Rectal smooth muscle tissue (tissue), 1 donor: ENCODE results near the gene PRR36.

Experiments
- H3K27ac ChIP-seq: one replicate; pipeline ENCODE4 v1.7.0; 2013; ENCODE audit warnings: low read depth, low read length, inconsistent platforms
- H3K27me3 ChIP-seq: one replicate; pipeline ENCODE4 v1.7.0; 2013; ENCODE audit warnings: low read length; ENCODE audit not compliant: control insufficient read depth, insufficient read depth
- H3K36me3 ChIP-seq: one replicate; pipeline ENCODE4 v1.7.0; 2013; ENCODE audit warnings: low read length; ENCODE audit not compliant: control insufficient read depth, insufficient read depth
- H3K4me1 ChIP-seq: one replicate; pipeline ENCODE4 v1.7.0; 2013; ENCODE audit warnings: low read length; ENCODE audit not compliant: control insufficient read depth, insufficient read depth
- H3K4me3 ChIP-seq: one replicate; pipeline ENCODE4 v1.7.0; 2013; ENCODE audit warnings: low read length
- H3K9ac ChIP-seq: one replicate; pipeline ENCODE4 v1.7.0; 2013; ENCODE audit warnings: low read length

Gene PRR36

DNA sequence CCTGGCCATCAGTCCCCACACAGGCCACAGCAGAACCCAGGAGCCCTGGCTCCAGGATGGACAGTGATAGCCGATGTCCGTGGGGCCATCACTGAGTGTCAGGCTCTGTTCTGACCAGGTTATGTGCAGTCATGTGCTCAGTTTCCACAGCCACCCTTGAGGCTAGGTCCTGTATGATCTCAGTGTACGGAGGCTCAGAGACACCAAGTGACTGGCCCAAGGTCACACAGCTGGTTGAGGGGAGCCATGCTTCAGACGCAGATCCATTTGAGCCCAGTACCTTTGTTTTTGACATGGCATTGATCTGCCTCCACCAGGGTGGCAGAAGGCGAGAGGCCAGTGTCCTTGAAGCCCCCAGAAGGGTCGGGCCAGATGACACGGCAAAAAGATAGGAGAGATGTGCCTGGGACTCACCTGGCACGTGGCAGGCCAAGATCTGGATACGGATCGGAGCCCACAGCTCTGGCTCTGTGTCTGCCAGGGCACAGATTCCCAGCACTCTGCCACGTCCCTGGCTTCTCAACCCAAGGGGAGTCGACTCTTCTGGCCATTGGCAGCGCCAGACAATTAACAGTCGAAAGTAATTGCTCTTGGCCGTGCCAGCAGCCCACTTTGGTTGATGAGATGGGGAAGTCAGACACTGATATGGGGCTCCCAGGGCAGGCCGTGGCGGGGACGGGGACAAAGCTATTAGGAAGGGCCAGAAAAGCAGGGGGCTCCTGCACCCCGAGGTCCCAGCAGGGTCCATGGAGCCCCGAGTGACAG, 28.6 kb downstream of the PRR36 start:
- no peak overlapping the region for H3K9ac ChIP-seq
- no peak overlapping the region for H3K4me3 ChIP-seq
- H3K27ac ChIP-seq, result no peak overlapping the region
- H3K4me1 ChIP-seq, result no peaks in the 10 kb centered on the region
- H3K27me3 ChIP-seq, result no peaks in the 10 kb centered on the region
- no peaks in the 10 kb centered on the region for H3K36me3 ChIP-seq

DNA sequence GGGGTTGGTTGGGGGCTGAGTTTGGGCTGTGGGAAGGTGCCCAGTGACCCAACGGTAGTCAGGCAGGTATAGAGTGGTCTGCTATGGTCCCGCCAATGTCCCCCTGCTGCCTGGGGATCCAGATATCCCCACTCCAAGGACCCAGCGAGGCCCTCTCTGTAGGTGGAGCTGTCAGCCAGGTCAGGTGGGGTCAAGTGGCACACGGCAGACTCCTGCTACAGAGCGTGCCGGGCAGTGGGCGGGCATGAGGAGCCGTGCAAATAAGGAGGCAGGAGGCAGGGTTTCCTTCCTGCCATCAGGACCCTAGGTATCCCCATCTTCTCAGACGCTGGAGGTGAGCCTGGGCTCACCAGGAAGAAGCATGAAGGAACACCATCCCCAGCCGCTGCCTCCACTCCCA, 29.2 kb downstream of the PRR36 start:
- H3K4me1 ChIP-seq, result no peaks in the 10 kb centered on the region
- no peak overlapping the region for H3K27ac ChIP-seq
- H3K27me3 ChIP-seq, result no peaks in the 10 kb centered on the region
- no peaks in the 10 kb centered on the region for H3K36me3 ChIP-seq
- no peak overlapping the region for H3K4me3 ChIP-seq
- H3K9ac ChIP-seq, result no peak overlapping the region

DNA sequence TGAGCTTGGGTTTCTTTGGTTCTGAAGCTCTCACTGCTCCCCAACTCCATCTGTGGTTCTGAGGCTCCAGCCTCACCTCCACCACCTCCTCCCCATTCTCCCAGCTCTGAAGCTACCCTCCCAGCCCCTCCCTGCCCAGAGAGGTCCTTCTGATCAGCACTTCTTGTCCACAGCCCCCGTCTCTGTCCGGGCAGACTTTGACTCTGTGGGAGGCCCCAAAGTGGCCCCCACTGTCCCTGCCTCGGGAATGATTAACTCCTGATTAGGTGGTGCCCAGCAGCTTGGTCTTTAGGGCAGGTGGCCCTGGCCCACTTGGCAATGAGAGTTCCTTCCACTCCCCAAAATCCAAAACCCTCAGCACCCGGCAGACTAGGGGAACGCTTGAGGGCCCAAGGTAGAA, 29.8 kb downstream of the PRR36 start:
- Histone ChIP-seq H3K4me1 (no peaks in the 10 kb centered on the region), H3K4me3 (no peak overlapping the region), H3K9ac (no peak overlapping the region), H3K27me3 (no peaks in the 10 kb centered on the region), H3K27ac (no peak overlapping the region), H3K36me3 (no peaks in the 10 kb centered on the region)

DNA sequence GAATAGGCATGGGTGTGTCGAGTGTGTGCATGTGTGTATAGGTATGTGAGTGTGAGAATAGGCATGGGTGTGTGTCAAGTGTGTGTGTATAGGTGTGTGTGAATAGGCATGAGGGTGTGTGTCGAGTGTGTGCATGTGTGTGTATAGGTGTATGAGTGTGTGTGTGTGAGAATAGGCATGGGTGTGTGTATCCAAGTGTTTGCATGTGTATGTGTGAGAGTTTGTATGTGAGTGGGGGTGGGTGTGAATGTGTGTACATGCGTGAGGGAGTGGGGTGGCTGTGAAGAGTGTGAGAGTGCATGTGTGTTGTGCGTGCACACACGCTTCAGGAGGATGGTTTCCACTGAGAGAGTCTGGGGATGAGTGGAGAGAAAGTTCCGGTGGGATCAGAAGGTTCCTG, 30.7 kb downstream of the PRR36 start:
- Histone ChIP-seq H3K27ac (no peak overlapping the region), H3K36me3 (no peaks in the 10 kb centered on the region), H3K4me1 (no peaks in the 10 kb centered on the region)

DNA sequence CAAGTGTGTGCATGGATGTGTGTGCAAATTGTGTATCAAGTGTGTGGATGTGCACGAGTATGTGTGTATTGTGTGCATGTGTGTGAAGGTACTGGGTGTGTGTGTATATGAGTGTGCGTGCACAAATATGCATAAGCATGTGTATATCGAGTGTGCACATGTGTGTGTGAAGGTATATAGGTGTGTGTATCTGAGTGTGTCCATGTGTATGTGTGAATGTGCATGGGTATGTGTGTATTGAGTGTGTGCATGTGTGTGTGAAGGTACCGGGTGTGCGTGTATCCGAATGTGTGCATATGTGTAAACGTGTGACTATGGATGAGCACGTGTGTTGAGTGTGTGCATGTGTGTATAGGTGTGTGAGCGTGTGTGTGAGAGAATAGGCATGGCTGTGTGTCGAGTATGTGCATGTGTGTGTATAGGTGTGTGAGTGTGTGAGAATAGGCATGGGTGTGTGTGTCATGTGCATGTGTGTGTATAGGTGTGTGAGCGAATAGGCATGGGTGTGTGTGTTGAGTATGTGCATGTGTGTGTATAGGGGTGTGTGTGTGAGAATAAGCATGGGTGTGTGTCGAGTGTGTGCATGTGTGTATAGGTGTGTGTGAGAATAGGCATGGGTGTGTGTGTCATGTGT, 31.4 kb downstream of the PRR36 start:
- no peaks in the 10 kb centered on the region for H3K4me1 ChIP-seq
- no peak overlapping the region for H3K4me3 ChIP-seq
- no peaks in the 10 kb centered on the region for H3K36me3 ChIP-seq
- no peaks in the 10 kb centered on the region for H3K27me3 ChIP-seq
- no peak overlapping the region for H3K27ac ChIP-seq
- H3K9ac ChIP-seq, result no peak overlapping the region

More for the DNA sequence above, 30.7 kb downstream of the PRR36 start:
- no peak overlapping the region for H3K9ac ChIP-seq
- no peak overlapping the region for H3K4me3 ChIP-seq
- no peaks in the 10 kb centered on the region for H3K27me3 ChIP-seq

DNA sequence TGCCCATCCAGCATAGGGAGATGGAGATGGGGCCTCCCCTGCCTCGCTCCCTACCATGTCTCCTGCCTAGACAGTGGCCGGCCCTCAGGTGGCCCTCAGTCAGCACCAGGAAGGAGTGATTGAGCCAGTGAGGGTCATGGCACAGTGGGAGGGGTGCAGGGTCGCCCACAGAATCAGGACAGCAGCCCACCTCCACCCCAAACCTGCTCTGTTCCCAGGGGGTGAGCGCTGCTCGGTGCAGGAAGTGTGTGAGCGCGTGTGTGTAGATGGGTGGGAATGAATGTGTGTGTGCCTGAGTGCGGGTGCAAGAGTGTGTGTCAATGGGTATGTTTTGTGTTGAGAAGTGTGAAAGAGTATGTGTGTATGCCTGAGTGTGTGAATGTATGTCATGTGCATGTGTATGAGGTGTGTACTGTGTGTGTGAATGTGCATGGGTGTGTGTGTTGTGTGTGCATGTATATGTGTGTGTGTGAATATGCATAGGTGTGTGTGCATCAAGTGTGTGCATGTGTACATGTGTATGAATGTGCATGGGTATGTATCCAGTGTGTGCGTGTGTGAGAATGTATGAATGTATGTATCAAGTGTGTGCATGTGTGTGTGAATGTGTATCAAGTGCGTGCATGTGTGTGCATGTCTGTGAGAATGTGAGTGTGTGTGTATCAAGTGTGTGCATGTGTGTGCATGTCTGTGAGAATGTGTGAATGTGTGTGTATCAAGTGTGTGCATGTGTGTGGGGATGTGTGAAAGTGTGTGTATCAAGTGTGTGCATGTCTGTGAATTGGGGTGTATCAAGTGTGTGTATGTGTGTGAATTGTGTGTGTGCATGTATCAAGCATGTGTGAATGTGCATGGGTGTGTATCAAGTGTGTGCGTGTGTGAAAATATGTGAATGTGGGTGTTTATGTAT, 32.2 kb downstream of the PRR36 start:
- no peak overlapping the region for H3K9ac ChIP-seq
- no peaks in the 10 kb centered on the region for H3K36me3 ChIP-seq
- H3K27ac ChIP-seq, result no peak overlapping the region
- no peak overlapping the region for H3K4me3 ChIP-seq
- H3K4me1 ChIP-seq, result no peaks in the 10 kb centered on the region
- no peaks in the 10 kb centered on the region for H3K27me3 ChIP-seq

DNA sequence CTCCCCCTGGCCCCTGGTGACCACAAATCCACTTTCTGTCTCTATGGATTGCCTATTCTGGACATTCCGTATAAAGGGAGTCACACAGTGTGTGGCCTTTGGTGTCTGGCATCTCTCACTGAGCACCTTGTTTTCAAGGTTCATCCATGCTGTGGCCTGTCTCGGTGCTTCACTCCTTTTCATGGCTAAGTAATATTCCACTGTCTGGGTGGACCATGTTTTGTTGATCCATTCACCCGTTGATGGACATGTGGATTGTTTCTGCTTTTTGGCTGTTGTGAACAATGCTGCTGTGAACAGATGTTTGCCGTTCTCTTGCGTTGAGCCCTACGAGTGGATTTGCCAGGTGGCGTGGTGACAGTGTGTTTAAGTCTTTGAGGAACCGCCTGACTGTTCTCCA, 33.6 kb downstream of the PRR36 start:
- H3K36me3 ChIP-seq, result no peaks in the 10 kb centered on the region
- no peak overlapping the region for H3K4me3 ChIP-seq
- no peak overlapping the region for H3K9ac ChIP-seq
- no peaks in the 10 kb centered on the region for H3K4me1 ChIP-seq
- H3K27ac ChIP-seq, result no peak overlapping the region
- H3K27me3 ChIP-seq, result no peaks in the 10 kb centered on the region

DNA sequence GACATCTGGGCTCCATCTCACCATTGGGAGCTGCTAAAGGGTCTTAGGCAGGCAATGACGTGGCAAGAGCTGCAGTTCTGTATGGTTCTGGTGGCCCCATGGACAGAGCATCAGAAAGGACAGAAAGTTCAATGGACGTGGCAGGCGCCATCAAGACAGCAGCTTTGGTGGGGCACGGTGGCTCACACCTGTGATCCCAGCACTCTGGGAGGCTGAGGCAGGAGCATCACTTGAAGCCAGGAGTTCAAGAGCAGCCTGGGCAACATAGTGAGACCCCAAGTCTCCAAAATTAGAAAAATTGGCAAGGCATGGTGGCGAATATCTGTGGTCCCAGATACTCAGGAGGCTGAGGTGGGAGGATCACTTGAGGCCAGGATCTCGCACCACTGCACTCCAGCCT, 34.7 kb downstream of the PRR36 start:
- Histone ChIP-seq H3K27ac (no peak overlapping the region), H3K4me1 (no peaks in the 10 kb centered on the region), H3K9ac (no peak overlapping the region), H3K27me3 (no peaks in the 10 kb centered on the region), H3K36me3 (no peaks in the 10 kb centered on the region), H3K4me3 (no peak overlapping the region)

DNA sequence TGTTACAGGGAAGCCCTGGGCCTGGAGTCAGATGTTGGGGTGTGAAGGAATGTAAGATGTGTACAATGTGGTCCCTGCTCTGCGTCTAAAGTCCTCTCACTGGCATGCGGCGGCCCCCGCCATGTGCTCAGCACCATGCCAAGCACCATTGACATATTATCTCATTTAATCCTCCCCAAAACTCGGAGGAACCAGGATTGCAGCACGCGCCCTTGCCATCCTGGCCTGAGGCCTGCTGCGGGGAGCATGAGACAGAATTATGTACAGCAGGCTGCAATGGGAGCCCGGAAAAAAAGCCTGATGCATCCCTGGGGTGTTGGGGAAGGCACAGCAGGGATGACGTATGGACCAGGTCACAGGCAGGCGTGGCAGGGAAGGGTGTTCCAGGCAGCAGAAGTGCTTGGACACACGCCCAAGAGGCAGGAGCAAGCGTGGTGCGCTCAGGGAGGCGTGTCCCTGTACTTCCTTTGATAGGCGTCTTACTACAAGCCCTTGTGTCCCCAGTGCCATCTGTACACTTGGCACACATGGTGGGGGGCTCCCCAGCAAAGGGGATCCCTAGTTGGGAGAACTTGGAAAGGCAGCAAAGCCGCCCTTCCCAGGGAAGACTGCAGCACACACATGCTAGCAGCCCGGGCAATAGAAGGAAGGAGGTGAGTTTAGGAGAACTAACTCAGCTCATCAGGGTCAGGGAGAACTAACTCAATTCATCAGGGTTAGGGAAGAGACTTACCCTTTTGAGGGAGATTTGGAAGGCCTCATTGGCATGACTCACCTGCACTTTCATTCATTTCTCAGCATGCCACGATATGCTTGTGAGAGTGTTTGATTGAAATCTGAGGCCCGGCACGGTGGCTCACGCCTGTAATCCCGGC, 40.7 kb downstream of the PRR36 start:
- Histone ChIP-seq H3K27ac (no peak overlapping the region), H3K36me3 (no peaks in the 10 kb centered on the region), H3K4me1 (peaks cover 3% of the 10 kb centered on the region), H3K4me3 (no peak overlapping the region), H3K9ac (no peak overlapping the region), H3K27me3 (no peaks in the 10 kb centered on the region)

DNA sequence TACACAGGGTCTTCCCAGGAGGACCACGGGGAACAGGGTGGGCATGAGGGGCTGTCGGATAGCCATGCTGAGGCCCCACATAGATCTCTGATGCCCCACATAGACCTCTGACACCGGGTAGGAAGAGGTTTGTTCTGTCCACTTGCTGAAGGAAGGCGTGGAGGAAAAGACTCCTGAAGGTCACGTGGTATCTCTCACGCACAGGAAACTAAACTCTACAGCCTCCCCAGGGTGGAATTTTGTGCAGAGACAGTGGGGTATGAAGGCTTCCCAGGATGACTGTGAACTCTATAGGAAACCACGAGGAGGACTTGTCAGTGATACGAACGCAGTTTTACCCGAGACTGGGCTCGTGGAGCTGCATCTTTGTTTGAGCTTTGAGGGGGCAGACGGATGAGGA, 41.4 kb downstream of the PRR36 start:
- Histone ChIP-seq H3K27ac (no peak overlapping the region), H3K4me3 (no peak overlapping the region), H3K36me3 (no peaks in the 10 kb centered on the region), H3K9ac (no peak overlapping the region), H3K27me3 (no peaks in the 10 kb centered on the region), H3K4me1 (peaks cover 3% of the 10 kb centered on the region)

DNA sequence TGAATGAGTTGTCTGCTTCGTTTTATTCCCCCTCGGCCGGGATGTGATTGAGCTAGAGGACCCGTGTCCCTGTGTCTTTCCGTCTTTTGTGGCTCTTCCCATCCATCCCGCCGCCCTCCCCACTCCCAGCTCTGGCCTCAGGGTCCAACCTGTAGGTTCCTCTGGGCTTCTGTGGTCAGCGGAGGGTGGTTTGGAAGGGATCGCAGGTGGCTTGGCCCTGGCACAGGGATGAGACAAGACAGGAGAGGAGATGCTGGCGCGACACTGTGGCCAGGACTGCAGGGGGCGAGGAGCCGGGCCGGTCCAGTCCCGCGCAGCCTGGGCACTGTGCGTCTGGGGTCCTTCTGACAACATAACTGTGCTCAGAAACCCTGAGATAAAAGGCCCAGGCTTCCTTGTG, 42.2 kb downstream of the PRR36 start:
- no peak overlapping the region for H3K4me3 ChIP-seq
- no peak overlapping the region for H3K27ac ChIP-seq
- no peaks in the 10 kb centered on the region for H3K27me3 ChIP-seq
- no peaks in the 10 kb centered on the region for H3K36me3 ChIP-seq
- H3K4me1 ChIP-seq, result peaks cover 3% of the 10 kb centered on the region
- no peak overlapping the region for H3K9ac ChIP-seq

DNA sequence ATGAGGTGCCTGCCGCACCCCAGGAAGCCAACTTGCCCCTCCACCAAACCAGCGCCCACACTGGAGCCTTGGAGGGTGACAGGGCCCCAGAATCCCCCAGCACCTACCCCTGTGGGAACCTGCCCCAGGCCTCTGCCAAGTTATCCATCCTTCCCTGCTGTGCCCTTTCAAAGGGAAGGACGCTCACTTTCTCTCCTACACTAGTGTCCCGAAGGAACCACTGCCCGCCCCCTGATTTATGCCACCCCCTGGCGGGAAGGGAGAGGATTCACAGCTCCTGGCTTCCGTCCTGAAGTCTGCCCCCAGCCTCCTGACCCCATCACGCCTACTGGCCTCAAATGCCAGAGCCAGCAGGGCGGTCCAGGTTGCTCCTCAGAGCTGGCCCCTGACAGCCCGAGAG, 42.7 kb downstream of the PRR36 start:
- Histone ChIP-seq H3K27ac (no peak overlapping the region), H3K36me3 (no peaks in the 10 kb centered on the region), H3K4me1 (peaks cover 3% of the 10 kb centered on the region), H3K27me3 (no peaks in the 10 kb centered on the region), H3K9ac (no peak overlapping the region), H3K4me3 (no peak overlapping the region)
